Left forelimb (tissue), 1 donor: Measurements from ENCODE around the gene MYL5.
A peak's percentile ranks its signal among the peaks of the same experiment; 100 is the strongest.
"Not testable (repeated sequence)": the region's sequence is repeated elsewhere in the genome, so short reads cannot be mapped to it uniquely, and the experiment has no call there.

Experiments used
- DNase-seq: peaks from one replicate; pipeline ENCODE4 v3.0.0-alpha.2; 2018; ENCODE audit warnings: low spot score

The MYL5 gene

GRCh38 chr4:635851-636627 is 38.3 kb upstream of the MYL5 start:
- DNase-seq, result peak; percentile 55

- peak; percentile 30 for DNase-seq
Measured at GRCh38 chr4:636628-637159, 37.6 kb upstream of the MYL5 start.

- DNase-seq, result peak; percentile 53
Measured at GRCh38 chr4:637536-638280, 36.6 kb upstream of the MYL5 start.

- DNase-seq, result not testable (repeated sequence)
Measured at GRCh38 chr4:642366-642765, 32.0 kb upstream of the MYL5 start.

GRCh38 chr4:646460-646859 is 27.9 kb upstream of the MYL5 start:
- no peak for DNase-seq

- no peak for DNase-seq
Measured at GRCh38 chr4:647481-647880, 26.9 kb upstream of the MYL5 start.

GRCh38 chr4:648579-649292 is 25.6 kb upstream of the MYL5 start:
- no peak for DNase-seq

GRCh38 chr4:649293-649625 is 25.1 kb upstream of the MYL5 start:
- no peak for DNase-seq

- DNase-seq, result no peak
Measured at GRCh38 chr4:649751-650310, 24.5 kb upstream of the MYL5 start.

GRCh38 chr4:650461-650860 is 23.9 kb upstream of the MYL5 start:
- DNase-seq, result peak; percentile 51

- DNase-seq, result no peak
Measured at GRCh38 chr4:650951-651883, 23.1 kb upstream of the MYL5 start.

- DNase-seq, result peak; percentile 53
Measured at GRCh38 chr4:651884-652642, 22.3 kb upstream of the MYL5 start.

- peak; percentile 47 for DNase-seq
Measured at GRCh38 chr4:653080-653821, 21.1 kb upstream of the MYL5 start.

GRCh38 chr4:653831-654502 is 20.4 kb upstream of the MYL5 start:
- peak; percentile 52 for DNase-seq

GRCh38 chr4:654503-654845 is 19.9 kb upstream of the MYL5 start:
- DNase-seq, result peak; percentile 36

GRCh38 chr4:654871-655463 is 19.4 kb upstream of the MYL5 start:
- DNase-seq, result peak; percentile 38

GRCh38 chr4:655464-656151 is 18.7 kb upstream of the MYL5 start:
- peak; percentile 59 for DNase-seq
